Medulla oblongata (tissue), 1 donor: ENCODE results near the gene IFNGR1.
A peak's percentile ranks its signal among the peaks of the same experiment; 100 is the strongest.
"Not testable (repeated sequence)": the region's sequence is repeated elsewhere in the genome, so short reads cannot be mapped to it uniquely, and the experiment has no call there.

Experiments
- DNase-seq: peaks from one replicate; pipeline ENCODE4 v3.0.0-alpha.2; 2015; ENCODE audit errors: extremely low spot score

Gene IFNGR1

DNA sequence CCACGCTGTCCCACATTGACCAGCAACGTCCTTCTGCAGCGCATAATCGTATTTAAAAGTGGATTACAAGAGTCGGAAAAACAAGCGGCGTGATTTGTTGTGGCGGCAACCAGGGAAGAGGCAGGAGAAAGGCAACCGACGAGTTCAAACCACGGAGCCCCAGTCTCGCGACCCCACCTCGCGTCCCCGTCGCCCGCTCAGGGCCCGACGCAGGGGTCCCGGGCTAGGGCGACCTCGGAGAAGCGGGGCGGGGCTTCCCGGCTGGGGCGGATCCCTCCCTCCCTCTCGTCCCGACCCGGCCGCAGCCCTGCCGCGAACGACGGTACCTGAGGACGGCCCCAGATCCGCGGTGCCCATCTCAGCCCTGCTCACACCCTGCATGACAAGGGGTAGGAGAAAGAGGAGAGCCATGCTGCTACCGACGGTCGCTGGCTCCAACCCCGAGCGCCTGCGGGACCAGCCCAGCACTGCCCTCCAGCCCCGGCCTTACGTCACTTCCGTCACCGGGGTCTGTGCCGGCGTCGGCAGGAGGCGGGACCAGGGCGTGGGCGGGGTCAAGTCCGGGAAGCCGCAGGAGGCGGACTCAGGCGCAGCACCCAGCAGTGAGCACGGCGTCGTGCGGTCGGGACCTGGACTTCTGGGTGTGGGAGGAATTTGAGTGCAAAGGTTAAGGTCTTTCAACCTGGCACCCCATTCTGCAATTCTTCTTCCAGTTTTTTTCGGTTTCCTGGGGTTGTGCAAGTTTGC lies at the start of gene IFNGR1:
Gene IFNGR1 (minus strand): TSS at position 469 of the 747 bp plus-strand sequence. CDS start 58 bp downstream, at position 411.
- DNase-seq = peak; percentile 97

DNA sequence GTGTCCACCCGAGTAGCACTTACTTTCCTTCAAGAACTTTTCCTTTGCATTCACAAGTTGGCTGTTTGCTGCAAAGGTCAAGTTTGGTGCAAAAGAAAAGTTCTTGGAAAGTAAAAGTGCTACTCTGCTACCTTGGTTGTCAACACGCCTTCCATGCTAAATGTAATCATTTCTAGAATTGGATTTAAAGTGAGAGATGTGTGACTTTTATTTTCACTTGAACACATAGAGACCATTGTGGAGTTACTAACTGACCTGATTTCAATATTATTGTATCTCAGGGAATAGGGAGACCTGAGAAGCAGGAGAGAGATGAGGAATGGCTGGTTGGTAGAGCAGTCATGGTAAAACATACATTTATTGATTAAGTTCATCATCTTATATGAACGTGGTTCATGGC lies 49.7 kb upstream of the IFNGR1 start:
- DNase-seq = no peak

- no peak for DNase-seq
These were observed 47.1 kb upstream of the IFNGR1 start for GRCh38 chr6:137266309-137266586.

- no peak for DNase-seq
These were observed 46.5 kb upstream of the IFNGR1 start for GRCh38 chr6:137265561-137266308.

DNA sequence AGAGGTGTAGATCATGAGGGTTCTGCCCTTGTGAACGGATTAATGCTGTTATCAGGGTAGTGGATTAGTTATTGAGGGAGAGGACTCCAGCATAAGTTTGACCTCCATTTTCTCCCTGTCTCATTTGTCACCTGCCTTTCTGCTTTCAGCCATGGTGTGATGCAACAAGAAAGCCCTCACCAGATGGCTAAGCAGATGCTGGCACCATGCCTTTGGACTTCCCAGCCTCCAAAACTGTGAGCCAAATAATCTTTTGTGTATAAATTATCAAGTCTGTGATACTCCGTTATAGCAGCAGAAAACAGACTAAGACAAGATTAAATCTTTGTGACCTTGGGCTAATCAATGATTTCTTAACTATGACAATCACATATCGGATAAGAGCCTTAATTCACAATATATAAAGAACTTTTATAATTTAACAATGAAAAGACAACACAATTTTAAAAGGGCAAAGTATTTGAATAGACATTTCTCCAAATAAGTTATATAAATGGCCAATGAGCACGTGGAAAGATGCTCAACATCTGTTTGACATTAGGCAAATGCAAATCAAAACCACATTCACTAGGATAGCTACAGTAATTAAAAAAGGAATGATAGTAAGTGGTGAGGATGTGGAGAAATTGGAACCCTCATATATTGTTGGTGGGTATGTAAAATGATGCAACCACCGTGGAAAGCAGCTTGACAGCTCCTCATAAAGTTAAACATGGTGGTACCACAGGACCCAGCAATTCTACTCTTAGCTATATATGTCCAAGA lies 45.3 kb upstream of the IFNGR1 start:
- DNase-seq = no peak

DNA sequence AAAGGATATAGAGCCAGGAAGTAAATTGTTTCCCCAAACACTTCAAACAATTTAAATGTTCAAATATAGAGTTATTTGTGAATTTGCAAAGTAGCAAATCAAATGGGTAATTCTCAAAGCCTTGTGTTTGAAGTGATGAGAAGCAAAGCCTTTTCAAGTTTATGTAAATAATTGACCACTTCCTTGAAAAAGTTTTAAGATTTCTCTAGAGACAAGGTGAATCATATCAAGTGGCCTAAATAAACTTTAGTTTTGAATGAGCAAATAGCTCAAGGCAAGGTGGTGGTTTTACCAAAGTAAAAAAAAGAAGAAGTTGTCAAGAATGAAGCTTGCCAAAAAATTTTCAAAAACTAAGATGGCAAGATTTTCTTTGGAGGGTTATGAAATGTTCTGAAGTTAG lies 42.6 kb upstream of the IFNGR1 start:
- DNase-seq = no peak

DNA sequence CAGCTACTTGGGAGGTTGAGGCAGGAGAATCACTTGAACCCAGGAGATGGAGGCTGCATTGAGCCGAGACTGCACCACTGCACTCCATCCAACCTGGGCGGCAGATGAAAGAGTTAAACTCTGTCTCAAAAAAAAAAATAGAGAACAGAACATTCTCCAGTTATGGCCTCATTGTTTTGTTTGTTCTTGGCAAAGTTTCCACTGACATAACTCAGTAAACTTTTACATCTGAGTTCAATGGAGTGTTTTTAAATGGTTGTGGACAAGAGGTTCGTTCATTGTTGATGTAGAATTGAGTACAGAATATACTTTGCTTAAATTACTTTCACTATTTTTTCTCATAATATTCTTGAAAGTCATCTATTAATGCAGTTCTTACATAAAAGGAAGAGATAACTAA lies 42.2 kb upstream of the IFNGR1 start:
- DNase-seq = no peak

DNA sequence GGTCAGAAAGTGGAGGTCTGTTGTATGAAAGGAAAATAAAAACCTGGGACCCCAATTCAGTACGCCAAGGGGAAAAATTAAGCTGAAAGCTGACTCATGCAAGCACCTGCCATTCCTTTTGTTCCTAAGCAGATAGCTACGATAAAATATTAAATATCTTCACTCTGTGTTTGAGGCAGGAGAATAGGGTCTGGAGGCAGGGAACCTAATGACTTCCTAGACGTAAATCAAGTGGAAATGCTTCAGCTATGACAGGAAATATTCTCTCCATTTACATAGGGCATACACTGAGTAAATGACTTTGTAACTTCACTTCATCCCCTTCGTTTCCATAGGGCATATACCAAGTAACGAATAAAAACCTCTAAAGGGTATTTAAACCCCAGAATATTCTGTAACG lies 41.0 kb upstream of the IFNGR1 start:
- DNase-seq = no peak

- no peak for DNase-seq
These were observed 40.2 kb upstream of the IFNGR1 start for GRCh38 chr6:137259349-137259748.

DNA sequence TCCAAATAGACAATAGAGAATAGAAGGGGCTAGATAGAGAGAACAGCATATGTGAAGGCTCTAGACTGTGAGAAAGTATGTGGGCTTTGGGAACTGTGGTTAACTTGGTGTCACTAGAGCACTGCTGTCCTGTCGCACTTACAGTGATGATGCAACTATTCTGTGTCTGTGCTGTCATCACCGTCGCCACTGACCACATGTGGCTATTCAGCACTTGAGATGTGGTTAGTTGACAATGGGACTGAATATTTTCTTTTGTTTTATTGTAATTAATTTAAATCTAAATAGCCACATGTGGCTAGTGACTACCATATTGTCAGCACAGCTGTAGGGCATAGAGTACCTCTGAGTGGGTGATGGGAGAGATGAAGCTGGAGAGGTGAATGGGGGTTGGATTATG lies 39.0 kb upstream of the IFNGR1 start:
- no peak for DNase-seq

DNA sequence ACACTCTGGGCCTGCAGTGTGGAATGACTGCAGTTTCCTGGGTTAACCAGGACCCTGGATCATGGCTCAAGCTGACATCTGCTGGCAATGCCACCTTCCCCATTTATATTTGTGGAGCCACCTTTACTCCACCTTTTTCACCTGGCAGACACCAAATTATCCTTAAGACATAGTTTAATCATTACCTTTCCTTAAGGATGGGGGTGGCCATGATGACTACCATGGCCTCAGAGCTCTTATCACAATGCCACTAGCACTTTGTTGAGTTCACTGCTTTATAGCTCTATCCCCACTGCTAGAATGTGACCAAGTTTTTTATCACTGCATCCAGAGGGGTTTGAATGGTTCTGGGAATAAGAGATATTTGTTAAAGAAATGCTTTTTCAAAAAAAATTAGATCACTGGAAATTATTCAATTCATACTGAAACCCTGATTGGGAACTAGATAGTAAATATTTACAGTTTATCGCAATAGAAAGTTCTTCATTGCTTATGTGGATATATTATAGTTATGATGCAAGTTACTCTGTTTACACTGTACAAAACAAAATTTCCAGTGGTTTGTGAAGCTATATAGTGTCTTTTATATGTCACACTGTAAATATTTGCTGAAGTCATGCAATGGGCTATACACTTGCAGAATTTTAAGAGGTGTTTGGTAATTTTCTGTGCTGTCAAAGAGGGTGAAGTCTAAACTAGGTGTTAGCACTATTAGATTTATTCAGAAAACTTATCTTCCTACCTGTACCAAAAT lies 37.3 kb upstream of the IFNGR1 start:
- no peak for DNase-seq

DNA sequence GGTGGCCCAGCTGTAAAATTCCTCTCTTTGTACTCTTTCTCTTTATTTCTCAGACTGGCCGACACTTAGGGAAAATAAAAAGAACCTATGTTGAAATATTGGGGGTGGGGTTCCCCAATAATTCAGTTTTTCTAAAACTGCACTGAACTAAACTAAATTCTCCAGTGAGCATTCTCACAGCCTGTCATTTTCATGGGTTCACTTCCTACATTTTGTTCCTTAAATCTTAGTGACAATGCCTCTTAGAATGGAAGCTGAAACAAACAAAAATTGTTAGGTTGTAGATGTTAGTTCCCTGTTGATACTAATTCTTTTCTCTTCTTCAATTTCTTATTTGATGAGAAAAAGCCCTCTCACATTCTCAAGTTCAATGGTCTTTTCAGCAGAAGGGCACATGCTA lies 35.8 kb upstream of the IFNGR1 start:
- peak; percentile 45 for DNase-seq

- not testable (repeated sequence) for DNase-seq
These were observed 35.2 kb upstream of the IFNGR1 start for GRCh38 chr6:137254430-137254829.

GRCh38 chr6:137248702-137249101 lies 29.5 kb upstream of the IFNGR1 start:
- peak; percentile 48 for DNase-seq

DNA sequence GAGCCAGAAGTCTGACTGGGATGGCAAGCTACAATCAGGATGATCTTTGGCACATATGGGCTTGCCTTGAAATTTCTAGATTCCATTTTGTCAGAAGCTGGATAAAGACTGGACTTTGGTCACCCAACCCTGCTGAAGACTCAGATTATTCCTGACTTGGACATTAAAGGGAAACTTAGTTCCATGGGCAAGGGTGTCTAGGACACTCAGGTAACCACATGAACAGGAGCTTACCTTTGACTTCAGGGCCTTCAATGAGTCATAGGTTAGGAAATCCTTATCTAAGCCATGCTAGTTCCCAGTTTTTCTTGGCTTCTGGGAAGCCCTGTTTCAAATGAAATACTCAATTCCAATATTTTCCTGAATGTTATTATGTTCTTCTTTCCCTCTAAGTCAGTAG lies 28.5 kb upstream of the IFNGR1 start:
- no peak for DNase-seq

DNA sequence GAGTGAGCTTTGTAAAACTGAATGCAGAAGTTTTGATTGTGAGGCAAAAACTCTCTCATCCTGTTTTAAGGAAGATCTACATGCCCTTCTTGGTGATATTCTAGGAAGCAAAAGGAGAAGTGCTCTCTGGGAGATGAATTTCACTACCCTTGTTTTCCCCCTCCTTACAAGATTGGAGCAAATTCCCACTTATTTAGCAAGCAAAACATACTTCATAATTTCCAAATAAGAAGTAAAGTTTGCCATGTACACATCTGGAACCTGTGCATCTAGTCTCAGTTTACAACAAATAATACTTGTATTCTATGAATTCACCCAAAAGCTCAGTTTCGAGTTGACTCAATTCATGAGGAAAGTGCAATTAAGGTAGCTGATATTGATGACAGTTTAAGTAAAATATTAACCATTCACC lies 27.6 kb upstream of the IFNGR1 start:
- peak; percentile 64 for DNase-seq

DNA sequence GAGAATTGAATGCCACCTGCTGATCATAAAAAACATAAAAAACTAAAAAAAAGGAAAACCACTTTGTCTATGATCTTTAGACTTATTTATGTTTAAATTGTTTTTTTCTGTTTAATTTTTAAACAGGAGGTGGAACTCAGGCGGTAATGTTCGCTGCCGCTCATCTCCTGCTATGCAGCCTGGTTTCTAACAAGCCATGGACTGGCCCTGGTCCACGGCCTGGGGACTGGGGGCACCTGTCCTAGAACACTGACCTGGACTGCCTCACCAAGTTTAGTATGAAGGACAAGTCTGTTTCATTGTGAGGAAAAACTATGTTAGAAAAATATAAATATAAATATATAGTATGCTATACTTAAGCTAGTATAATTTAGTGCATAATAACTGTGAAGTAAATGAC lies 27.0 kb upstream of the IFNGR1 start:
- DNase-seq = no peak

GRCh38 chr6:137241481-137242038 lies 22.4 kb upstream of the IFNGR1 start:
- DNase-seq = no peak

DNA sequence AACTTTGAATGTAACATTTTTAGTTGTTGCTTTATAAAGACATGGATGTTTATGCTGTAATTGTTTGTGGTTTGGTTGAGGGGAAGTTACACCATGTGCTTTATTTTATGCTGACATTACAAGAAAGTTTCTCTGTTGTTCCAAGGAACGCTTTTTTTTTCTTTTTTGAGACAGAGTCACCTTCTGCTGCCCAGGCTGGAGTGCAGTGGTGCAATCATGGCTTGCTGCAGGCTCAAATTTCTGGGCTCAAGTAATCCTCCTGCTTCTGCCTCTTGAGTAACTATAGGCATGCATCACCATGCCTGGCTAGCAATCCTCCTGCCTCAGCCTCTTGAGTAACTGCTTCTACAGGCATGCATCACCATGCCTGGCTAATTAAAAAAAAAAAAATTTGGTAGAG lies 21.0 kb upstream of the IFNGR1 start:
- peak; percentile 60 for DNase-seq

DNA sequence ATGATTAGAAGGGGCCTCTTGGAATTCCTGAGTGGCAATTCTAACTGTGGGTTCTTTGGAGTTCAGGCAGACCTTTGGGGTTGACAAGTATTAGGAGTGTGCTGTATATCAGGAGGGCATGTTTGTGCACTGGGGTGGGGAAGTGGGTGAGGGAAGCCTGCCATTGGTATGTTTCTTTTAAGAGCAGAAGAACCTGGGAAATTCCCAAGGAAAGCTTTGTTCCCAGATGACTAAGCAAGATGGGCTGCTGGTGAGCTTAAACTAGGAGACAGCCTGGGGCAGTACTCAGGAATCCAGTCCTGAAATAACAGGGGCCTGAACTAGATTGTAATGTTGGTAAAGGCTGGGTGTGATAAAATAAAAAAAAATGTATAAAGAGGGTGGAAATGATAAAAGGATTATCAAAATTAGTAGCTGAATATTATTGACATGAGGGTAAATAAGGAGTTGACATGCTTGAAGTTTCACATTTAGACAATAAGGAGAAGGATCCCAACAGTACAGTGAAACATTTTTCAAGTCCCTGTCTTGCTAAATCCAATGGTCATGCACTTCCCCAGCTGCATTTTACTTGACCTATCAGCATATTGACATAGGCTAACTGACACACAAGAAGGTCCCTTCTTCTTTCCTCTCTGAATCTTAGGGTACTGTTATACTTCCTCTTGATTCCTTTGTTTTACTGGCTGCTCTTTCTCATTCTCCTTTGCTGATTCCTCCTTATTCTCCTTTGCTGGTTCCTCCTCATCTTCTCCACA lies 18.4 kb upstream of the IFNGR1 start:
- no peak for DNase-seq
